Uterus (tissue), 4 donors: ENCODE data around the gene ZNF544. TPM values are rescaled to one million over a fixed set of nuclear protein-coding genes. Genes with fewer than 3 reads are reported as not detected.

ENCODE experiments used
- DNase-seq, 2 donors: peaks; one replicate each; pipeline ENCODE4 v3.0.0-alpha.2; 2019 to 2020
- H3K27ac ChIP-seq, 2 donors: fragments of 200-600 bp; sonication (generic); 1 replicate in 1 of 2; 2 replicates in 1 of 2; pipeline ENCODE4 v1.5.1; 2016 to 2018
- H3K27me3 ChIP-seq, 2 donors: fragments of 200-600 bp; sonication (generic); one replicate each; pipeline ENCODE4 v1.5.1; 2018 to 2019; ENCODE audit warnings: control low read depth in 1 of 2
- H3K36me3 ChIP-seq, 2 donors: fragments of 200-600 bp; sonication (generic); one replicate each; pipeline ENCODE4 v1.5.1; 2019; ENCODE audit warnings: control low read depth in 1 of 2
- H3K4me1 ChIP-seq, 2 donors: fragments of 200-600 bp; sonication (generic); one replicate each; pipeline ENCODE4 v1.5.1; 2018 to 2019; ENCODE audit warnings: control low read depth in 1 of 2
- H3K4me3 ChIP-seq, 2 donors: fragments of 200-600 bp; sonication (generic); 1 replicate in 1 of 2; 2 replicates in 1 of 2; pipeline ENCODE4 v1.5.1; 2018 to 2019; ENCODE audit warnings: mild to moderate bottlenecking in 1 of 2
- H3K9me3 ChIP-seq, 2 donors: fragments of 200-600 bp; sonication (generic); one replicate each; pipeline ENCODE4 v1.5.1; 2019; ENCODE audit warnings: control low read depth in 1 of 2
- CTCF ChIP-seq, 4 experiments: fragments of 200-600 bp in 2 of 4; fragments of 450-650 bp in 2 of 4; sonication (generic) in 2 of 4; IDR thresholded peaks; one replicate each; pipeline ENCODE4 v1.5.1; 2016 to 2019; ENCODE audit warnings: antibody characterized with exemption in 4 of 4, mild to moderate bottlenecking in 2 of 4, moderate library complexity in 1 of 4
- POLR2A ChIP-seq, 2 donors: fragments of 450-650 bp; IDR thresholded peaks; one replicate each; pipeline ENCODE4 v1.6.1; 2016; ENCODE audit warnings: antibody characterized with exemption in 2 of 2, mild to moderate bottlenecking in 1 of 2, moderate library complexity in 1 of 2
- intact Hi-C: fragments of 100-400 bp; cut with DNase I; formaldehyde crosslinking; loops from one replicate; pipeline ENCODE4 v1.15.1; 2023; ENCODE audit warnings: low total_unique reads
- total RNA-seq, 4 donors: library from RNA; depleted of rRNA in 3 of 4; stranded (reverse); fragments of >200 nt in 3 of 4; gene quantifications; one replicate each; pipeline versions ENCODE4 v1.1.0 to v1.2.4, GENCODE V29; 2014 to 2023
- donor health status: DM: yes; HTN: yes; CAD: no.

ZNF544 gene
- total RNA-seq, 4 donors from 2014 or later: 2.6 to 67.0 (median 43.7) TPM

- intact Hi-C loops: no loop called here
- no peaks in the 10 kb centered on the region for H3K27me3 ChIP-seq
- no peak for DNase-seq
- H3K27ac ChIP-seq: no peak overlapping the region
- H3K9me3 ChIP-seq: no peaks in the 10 kb centered on the region
- no peaks in the 10 kb centered on the region for H3K4me1 ChIP-seq
- no peak for TF ChIP-seq POLR2A (IDR thresholded peaks at IDR 0.05)
- no peak for TF ChIP-seq CTCF (IDR thresholded peaks at IDR 0.05)
- H3K36me3 ChIP-seq: no peaks in the 10 kb centered on the region
- H3K4me3 ChIP-seq: no peak overlapping the region
Observed at GRCh38 chr19:58284199-58284598, 55.5 kb downstream of the ZNF544 start.

- no peaks in the 10 kb centered on the region for H3K9me3 ChIP-seq
Observed at GRCh38 chr19:58291943-58292342, 63.2 kb downstream of the ZNF544 start.

GRCh38 chr19:58294743-58295374 lies 66.1 kb downstream of the ZNF544 start:
- Histone ChIP-seq H3K9me3 (peaks cover 0 to under 1% of the 10 kb centered on the region in 2 donors), H3K4me3 (no peak overlapping the region), H3K27me3 (no peaks in the 10 kb centered on the region), H3K36me3 (no peaks in the 10 kb centered on the region), H3K27ac (no peak overlapping the region), H3K4me1 (no peaks in the 10 kb centered on the region)
- TF ChIP-seq CTCF (IDR thresholded peaks at IDR 0.05) (no peak), POLR2A (IDR thresholded peaks at IDR 0.05) (no peak)
- no peak for DNase-seq
- intact Hi-C loops: no loop called here

More at GRCh38 chr19:58291943-58292342, 63.2 kb downstream of the ZNF544 start:
- no peaks in the 10 kb centered on the region for H3K4me1 ChIP-seq
- H3K36me3 ChIP-seq: no peaks in the 10 kb centered on the region
- DNase-seq: no peak
- H3K4me3 ChIP-seq: no peak overlapping the region
- no peaks in the 10 kb centered on the region for H3K27me3 ChIP-seq
- TF ChIP-seq CTCF (IDR thresholded peaks at IDR 0.05): no peak
- no peak for TF ChIP-seq POLR2A (IDR thresholded peaks at IDR 0.05)
- intact Hi-C loops: no loop called here
- no peak overlapping the region for H3K27ac ChIP-seq

- Histone ChIP-seq H3K36me3 (no peaks in the 10 kb centered on the region), H3K4me3 (no peak overlapping the region), H3K9me3 (peaks cover 0 to 3% of the 10 kb centered on the region in 2 donors), H3K27ac (no peak overlapping the region), H3K4me1 (no peaks in the 10 kb centered on the region), H3K27me3 (no peaks in the 10 kb centered on the region)
- TF ChIP-seq POLR2A (IDR thresholded peaks at IDR 0.05) (no peak), CTCF (IDR thresholded peaks at IDR 0.05) (no peak)
- intact Hi-C loops: no loop called here
- no peak for DNase-seq
Observed at GRCh38 chr19:58296104-58296503, 67.4 kb downstream of the ZNF544 start.

- no peaks in the 10 kb centered on the region for H3K27me3 ChIP-seq
- H3K36me3 ChIP-seq: no peaks in the 10 kb centered on the region
- H3K9me3 ChIP-seq: peaks cover 0 to 3% of the 10 kb centered on the region in 2 donors
- H3K4me1 ChIP-seq: no peaks in the 10 kb centered on the region
- TF ChIP-seq CTCF (IDR thresholded peaks at IDR 0.05): no peak
- TF ChIP-seq POLR2A (IDR thresholded peaks at IDR 0.05): no peak
- H3K27ac ChIP-seq: no peak overlapping the region
- H3K4me3 ChIP-seq: no peak overlapping the region
- no peak for DNase-seq
- intact Hi-C loops: no loop called here
Observed at GRCh38 chr19:58300620-58301019, 71.9 kb downstream of the ZNF544 start.
